ENCODE results near the gene ADAT3.
A peak's percentile ranks its signal among the peaks of the same experiment; 100 is the strongest.
"Not testable (repeated sequence)": the region's sequence is repeated elsewhere in the genome, so short reads cannot be mapped to it uniquely, and the experiment has no call there.

Gene ADAT3

GRCh38 chr19:1882786-1883692 lies 22.2 kb upstream of the ADAT3 start:
- no peak for DNase-seq (ENCODE audit: low read depth in 2 of 2)

- DNase-seq (ENCODE audit: low read depth in 2 of 2), result no peak
Measured at GRCh38 chr19:1883784-1884183, 21.4 kb upstream of the ADAT3 start.

GRCh38 chr19:1884291-1884718 lies 20.9 kb upstream of the ADAT3 start:
- no peak for DNase-seq (ENCODE audit: low read depth in 2 of 2)

- no peak for DNase-seq (ENCODE audit: low read depth in 2 of 2)
Measured at GRCh38 chr19:1884719-1885334, 20.4 kb upstream of the ADAT3 start.

- peak; percentile 93 to 95 for DNase-seq (ENCODE audit: low read depth in 2 of 2)
Measured at GRCh38 chr19:1885398-1886119, 19.6 kb upstream of the ADAT3 start, which contains the start of gene ABHD17A. Gene ABHD17A (minus strand): TSS chr19:1885496. CDS start chr19:1881566, 3,930 bp downstream.

GRCh38 chr19:1886360-1886759 lies 18.8 kb upstream of the ADAT3 start:
- not testable (repeated sequence) for DNase-seq (ENCODE audit: low read depth in 2 of 2)

GRCh38 chr19:1888385-1888784 lies 16.8 kb upstream of the ADAT3 start:
- no peak for DNase-seq (ENCODE audit: low read depth in 2 of 2)

GRCh38 chr19:1889907-1890306 lies 15.3 kb upstream of the ADAT3 start:
- DNase-seq (ENCODE audit: low read depth in 2 of 2), result no peak

GRCh38 chr19:1893791-1894190 lies 11.4 kb upstream of the ADAT3 start:
- DNase-seq (ENCODE audit: low read depth in 2 of 2), result no peak

GRCh38 chr19:1896508-1896907 lies 8.7 kb upstream of the ADAT3 start:
- no peak for DNase-seq (ENCODE audit: low read depth in 2 of 2)

- no peak for DNase-seq (ENCODE audit: low read depth in 2 of 2)
Measured at GRCh38 chr19:1901940-1902404, 3.2 kb upstream of the ADAT3 start.

GRCh38 chr19:1902923-1903322 lies 2.3 kb upstream of the ADAT3 start:
- no peak for DNase-seq (ENCODE audit: low read depth in 2 of 2)

GRCh38 chr19:1904860-1905109 lies 414 bp upstream of the ADAT3 start:
- DNase-seq (ENCODE audit: low read depth in 2 of 2), result no peak

GRCh38 chr19:1905863-1906375 lies 720 bp downstream of the ADAT3 start:
- no peak for DNase-seq (ENCODE audit: low read depth in 2 of 2)

- DNase-seq (ENCODE audit: low read depth in 2 of 2), result no peak
Measured at GRCh38 chr19:1906985-1907562, 1.9 kb downstream of the ADAT3 start.

- no peak for DNase-seq (ENCODE audit: low read depth in 2 of 2)
Measured at GRCh38 chr19:1907563-1908363, 2.6 kb downstream of the ADAT3 start.

- DNase-seq (ENCODE audit: low read depth in 2 of 2), result no peak
Measured at GRCh38 chr19:1908364-1908678, 3.1 kb downstream of the ADAT3 start.

GRCh38 chr19:1909761-1910080 lies 4.5 kb downstream of the ADAT3 start:
- DNase-seq (ENCODE audit: low read depth in 2 of 2), result no peak

- DNase-seq (ENCODE audit: low read depth in 2 of 2), result no peak
Measured at GRCh38 chr19:1910177-1910576, 5.0 kb downstream of the ADAT3 start.

- no peak for DNase-seq (ENCODE audit: low read depth in 2 of 2)
Measured at GRCh38 chr19:1911098-1911497, 5.9 kb downstream of the ADAT3 start.

GRCh38 chr19:1911995-1912394 lies 6.8 kb downstream of the ADAT3 start:
- DNase-seq (ENCODE audit: low read depth in 2 of 2), result no peak

All from stimulated activated CD8-positive, alpha-beta memory T cell treated with anti-CD3 and anti-CD28 coated beads, Interleukin-7, amount 100 ng/mL, for 1 hour (primary cell).